GM19043 (cell line): ENCODE data around the gene LPCAT1.
"Not testable (repeated sequence)": the region's sequence is repeated elsewhere in the genome, so short reads cannot be mapped to it uniquely, and the experiment has no call there.

Experiments used
- ATAC-seq: cut with Tn5 transposase; IDR thresholded peaks from one replicate; pipeline ENCODE4 v1.9.1; 2021; ENCODE audit warnings: low read depth; ENCODE audit not compliant: unreplicated experiment

LPCAT1 gene

DNA sequence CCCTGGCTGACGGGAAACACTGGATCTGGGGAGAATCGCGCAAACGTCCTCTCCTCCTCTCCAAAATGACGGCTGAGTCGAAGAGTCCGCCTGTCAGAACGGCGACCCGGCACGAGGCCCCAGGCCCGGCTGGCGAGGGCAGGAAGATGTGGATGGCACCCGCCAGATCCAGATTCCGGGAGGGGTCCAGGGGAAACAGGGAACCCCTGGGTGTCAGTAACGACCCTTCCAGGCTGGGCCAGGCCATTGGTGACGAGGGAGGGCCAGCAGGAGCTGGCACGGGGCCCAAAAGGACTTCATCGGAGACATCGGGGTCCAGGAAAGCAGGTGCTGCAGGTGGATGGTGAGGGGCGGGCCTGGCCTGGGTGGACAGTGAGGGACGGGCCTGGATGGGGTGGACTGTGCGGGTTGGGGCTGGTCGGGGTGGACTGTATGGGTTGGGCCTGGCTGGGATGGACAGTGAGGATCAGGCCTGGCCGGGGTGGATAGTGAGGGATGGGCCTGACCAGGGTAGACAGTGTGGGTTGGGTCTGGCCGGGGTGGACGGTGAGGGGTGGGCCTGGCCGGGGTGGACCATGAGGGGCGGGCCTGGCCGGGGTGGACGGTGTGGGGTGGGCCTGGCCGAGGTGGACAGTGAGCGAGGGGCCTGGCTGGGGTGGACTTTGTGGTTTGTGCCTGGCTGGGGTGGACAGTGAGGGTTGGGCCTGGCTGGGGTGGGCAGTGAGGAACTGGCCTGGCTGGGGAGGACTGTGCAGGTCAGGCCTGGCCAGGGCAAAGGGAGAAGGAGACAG lies 92.5 kb downstream of the LPCAT1 start:
- ATAC-seq, result no peak

DNA sequence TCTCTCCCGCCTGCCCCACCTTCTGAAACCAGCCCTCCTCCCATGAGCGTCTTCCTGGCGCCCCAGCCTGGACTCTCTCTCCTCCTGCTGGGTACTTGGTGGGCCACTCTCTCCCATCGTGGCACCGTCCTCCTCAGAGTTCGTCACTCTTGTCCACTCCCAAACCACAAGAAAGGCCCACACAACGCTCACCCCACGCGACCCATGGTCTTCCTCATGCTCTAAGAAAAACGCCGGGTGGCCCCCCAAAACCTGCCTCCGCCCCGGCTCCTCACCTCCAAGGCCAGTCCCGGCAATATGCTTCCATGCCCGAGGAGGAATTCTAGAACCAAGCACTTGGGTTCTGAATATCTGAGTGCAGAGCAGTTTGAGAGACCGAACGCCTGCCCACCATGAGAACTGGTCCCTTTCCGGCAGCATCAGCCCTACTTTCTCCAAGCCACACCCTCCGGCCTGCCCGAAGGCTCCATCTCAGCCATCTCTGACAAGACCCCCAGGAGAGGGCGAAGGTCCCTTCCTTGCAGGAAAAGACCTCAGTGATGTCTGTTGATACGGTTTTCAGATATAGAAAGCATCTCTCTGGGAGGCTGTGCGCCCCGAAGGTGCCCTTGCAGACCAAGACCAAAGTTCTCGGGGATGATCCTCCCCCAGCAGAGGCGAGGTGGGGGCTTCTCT lies 93.5 kb downstream of the LPCAT1 start:
- ATAC-seq, result no peak

DNA sequence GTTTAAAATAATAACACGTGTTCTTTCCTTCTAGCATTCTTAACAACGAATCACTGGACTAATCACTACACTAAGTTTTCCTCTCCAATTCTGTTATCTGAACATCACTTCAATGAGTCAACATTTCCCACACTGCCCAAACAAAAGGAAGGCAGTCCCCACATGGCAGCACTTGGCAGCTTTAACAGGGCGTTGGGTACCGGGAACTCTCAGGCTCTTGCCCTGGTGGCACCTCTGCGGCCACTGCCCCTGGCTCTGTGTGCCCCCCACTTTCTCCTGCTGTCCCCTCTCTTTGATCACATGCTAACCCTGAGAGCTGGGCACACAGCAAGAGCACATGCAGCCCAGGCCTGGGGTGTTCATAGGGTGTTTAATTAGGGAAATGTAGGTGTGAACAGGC lies 94.3 kb downstream of the LPCAT1 start:
- no peak for ATAC-seq

DNA sequence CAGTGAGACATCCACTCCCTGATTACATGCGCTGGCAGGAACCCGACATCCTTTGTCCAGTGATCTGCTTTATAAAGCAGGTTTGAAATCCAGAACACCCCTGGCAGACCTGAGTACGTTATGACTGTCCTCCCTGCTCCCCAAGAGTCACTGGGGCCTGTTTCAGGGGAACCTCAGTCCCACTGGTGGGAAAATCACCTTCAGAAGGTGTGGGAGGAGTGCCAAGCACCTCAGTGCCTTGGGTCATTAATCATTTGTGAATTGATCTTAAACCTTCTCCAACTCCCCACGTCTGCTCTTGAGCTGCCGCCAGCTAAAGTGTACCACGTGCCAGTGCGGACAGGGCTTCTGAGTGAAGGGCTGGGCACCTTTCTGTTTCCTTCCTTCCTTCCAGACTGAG lies 94.7 kb downstream of the LPCAT1 start:
- ATAC-seq, result no peak

DNA sequence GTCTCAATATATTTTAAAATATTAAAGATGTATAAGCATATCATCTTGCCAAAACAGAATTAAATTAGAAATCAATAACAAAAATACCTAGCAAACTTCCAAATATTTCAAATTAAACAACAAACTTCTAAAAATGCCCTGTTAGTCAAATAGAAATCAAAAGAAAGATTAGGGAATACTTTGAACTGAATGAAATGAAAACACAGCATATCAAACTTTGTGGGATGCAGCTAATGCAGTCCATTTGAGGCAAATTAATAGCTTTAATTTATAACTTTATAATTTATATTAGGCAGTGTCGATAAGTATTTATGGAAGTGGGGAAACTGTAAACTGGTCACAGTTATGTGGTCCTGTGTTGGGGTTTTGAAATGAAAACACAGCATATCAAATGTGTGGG lies 95.7 kb downstream of the LPCAT1 start:
- ATAC-seq, result no peak

DNA sequence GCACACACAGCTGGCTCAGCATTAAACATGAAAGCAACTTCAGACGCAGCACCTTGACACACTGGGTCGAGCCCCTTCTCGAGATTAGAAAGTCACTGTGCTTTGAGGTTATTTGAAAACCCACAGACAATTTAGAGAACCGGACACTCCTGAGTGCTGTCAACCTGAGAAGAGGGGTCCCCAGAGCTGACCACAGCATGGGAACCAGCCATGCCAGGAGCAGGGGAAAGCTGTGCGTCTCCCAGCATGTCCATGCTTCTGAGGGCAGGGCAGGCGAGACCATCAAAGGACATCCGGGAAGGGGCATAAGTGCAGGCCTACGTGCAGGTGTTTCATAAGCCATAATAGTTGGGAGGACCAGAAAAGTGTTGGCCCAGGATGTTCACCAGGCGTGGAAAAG lies 99.0 kb downstream of the LPCAT1 start:
- ATAC-seq, result no peak

DNA sequence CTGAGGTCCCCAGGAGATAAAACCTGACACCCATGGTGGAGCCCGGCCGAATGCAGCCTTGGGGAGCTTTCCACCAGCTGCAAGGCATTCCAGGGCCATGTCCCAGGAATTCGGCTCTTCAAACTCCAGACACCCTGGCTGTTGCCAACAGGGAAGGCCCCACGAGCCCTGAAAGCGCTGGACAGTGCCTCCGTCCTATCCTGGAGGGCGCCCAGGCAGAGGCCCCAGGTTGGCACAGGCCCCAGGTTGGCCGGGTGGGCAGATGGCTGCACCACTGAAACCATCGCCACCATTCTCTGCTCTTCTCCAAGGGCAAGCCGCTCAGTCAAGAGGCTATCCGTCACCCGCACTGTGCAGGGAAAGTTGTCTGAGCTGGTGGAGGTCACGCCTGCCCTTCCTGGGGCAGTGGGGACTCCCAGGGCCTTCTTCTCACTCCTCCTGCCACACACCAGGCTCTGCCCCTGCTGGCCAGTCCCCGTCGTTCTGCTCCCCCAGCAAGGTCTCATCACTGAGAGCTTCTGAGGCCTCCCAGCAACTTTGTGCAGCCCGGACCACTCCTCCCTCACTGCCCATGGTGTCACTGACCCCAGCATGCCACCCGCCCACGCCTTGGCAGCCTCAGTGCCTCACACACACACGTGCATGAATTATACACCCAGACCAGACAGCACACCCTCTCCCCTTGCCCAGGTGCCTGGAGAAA lies 99.7 kb downstream of the LPCAT1 start:
- no peak for ATAC-seq

DNA sequence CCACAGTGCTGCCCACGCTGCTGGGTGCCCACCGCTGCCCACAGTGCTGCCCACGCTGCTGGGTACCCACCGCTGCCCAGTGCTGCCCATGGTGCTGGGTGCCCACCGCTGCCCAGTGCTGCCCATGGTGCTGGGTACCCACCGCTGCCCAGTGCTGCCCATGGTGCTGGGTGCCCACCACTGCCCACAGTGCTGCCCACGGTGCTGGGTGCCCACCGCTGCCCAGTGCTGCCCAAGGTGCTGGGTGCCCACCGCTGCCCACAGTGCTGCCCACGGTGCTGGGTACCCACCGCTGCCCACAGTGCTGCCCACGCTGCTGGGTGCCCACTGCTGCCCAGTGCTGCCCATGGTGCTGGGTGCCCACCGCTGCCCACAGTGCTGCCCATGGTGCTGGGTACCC lies 101.2 kb downstream of the LPCAT1 start:
- not testable (repeated sequence) for ATAC-seq

DNA sequence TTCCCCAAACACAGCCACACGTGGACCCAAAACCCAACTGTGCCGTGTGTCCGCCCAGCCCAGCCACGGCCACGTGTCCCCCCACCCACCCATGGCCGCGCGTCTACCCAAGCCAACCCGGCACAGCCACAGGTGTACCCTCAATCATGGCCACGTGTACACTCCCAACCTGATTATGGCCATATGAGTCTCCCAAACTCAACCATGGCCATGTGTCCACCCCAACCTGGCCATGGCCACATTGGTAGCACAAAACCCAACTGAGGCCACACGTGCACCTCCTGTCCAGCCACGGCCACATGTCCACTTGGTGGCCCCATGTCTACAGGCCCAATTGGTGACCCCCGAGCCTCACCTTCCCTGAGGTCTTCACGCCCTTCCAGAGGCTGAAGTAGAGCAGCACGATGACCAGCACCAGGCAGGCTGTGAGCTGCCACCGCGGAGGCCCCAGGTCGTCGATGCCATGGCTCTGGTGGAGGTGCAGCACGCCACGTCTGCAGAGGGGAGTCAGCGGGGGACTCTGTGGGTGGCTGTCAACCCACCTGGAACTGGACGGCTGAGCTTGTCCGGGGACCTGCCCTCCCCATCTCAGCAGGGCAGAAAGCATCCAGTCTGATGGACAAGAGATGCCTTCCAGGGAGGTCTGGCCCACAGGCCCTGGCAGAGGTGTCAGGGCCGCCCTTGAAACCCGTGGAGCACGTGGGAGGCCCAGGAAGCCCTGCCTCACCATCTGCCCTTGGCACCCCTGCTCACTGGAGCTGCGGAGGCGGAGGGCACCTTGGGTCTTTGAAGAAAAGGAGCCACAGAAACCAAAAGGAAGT lies 102.0 kb downstream of the LPCAT1 start:
- ATAC-seq, result no peak

DNA sequence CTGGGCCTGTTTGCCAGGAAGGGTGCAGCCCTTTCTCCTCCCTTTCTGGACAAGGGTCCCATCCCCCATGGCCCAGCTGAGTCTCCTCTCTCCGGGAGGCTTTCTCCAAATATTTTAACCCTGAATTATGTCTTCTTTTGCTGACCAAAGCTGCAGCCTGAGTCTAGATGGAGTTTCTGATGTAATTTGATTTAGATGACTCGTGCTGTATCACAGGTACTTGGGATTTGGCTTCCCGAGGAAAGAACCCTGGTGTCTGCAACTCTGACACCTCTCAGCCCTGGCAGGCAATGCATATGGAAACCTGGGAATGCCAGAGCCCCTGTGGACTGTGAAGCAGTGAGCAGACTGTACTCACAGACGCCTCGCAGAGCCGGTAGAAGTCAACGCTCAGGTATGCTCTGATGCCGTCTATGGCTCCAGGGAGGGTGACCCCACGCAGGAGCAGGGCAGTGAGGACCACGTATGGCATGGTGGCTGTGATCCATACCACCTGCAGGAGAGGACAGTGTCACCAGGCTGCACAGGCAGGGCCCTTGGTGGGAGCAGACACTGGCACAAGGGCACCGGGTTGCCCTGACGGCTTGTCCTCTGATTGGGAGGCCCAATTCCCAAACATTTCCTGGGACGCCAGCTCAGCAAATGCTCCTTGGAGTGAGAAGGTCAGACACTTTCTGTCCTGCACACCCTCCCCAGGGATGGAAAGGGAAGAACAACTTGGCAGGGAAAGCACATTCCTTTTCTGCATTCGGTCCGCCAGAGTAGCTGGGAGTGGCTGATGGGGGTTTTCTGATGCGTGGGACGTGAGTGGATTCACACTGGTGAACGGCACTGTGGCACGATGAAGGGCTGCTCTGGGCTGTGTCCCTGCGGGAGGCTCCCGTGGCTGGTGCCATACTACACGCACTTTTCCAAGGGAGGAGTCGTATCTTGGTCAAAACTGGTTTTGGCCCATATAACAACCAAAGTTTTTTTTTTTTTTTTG lies 103.3 kb downstream of the LPCAT1 start:
- ATAC-seq, result no peak

DNA sequence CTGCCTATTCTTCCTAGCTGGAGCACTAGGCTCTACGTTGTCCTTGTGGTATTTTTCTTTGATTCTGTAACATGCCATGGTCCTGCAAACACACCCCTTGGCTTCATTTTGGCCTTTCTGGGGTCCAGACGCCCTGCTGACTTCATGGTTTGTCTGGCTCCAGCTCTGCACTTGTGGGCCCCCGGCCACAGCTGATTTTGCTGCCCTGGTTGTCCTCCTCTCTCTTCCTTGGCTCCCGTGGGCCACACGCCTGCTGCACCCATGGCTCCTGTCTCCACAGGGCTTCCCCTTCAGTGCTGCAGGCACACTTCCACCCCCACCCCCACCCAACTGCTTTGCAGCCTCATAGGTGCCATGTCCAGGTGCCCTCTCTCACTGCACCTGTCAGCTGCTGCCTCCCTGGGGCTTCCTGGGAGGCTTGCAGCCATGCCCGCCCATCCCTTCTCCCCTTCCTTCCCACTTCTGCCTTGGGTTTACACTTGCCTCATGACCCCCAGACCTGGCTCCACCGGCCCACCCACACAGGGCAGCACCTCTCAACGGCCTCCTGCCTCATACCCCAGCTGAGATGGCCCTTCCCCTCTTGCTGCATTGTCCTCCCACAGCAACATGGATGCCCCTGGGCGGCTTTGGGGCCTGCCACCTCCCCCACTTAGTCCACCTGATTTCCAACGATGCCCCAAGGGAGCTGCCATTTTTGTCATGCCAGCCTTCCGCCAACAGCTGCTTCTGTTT lies 104.1 kb downstream of the LPCAT1 start:
- no peak for ATAC-seq

DNA sequence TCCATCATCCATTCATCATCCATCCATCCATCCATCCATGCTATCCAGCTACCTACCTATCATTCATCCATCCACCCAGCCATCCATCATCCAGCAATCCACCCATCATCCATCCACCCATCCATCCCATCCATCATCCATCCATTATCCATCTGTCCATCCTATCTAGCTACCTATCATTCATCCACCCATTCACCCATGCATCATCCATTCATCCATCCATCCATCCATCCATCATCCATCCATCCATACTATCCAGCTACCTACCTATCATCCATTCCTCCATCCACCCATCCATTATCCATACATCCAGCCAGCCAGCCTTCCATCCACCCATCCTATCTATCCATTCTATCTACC lies 104.9 kb downstream of the LPCAT1 start:
- no peak for ATAC-seq

DNA sequence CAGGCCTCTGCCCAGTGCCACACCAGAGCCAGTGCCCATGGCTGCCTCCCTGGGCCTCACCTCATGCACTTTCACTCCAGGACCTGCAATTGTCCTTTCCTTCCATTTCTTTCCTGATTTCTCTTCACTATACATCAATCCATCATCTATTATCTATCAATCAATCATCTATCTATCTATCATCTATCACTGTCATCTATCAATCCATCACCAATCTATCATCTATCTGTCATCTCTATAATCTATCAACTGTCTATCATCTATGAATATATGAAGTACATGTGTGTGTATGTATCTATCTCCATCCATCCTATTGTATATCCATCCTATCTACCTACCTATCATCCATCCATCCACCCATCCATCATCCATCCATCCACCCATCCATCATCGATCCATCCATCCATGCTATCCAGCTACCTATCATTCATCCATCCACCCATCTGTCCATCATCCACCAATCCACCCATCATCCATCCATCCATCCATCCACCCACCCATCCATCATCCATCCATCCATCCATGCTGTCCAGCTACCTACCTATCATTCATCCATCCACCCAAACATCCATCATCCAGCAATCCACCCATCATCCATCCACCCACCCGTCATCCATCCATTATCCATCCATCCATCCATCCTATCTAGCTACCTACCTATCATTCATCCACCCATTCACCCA lies 105.4 kb downstream of the LPCAT1 start:
- no peak for ATAC-seq

DNA sequence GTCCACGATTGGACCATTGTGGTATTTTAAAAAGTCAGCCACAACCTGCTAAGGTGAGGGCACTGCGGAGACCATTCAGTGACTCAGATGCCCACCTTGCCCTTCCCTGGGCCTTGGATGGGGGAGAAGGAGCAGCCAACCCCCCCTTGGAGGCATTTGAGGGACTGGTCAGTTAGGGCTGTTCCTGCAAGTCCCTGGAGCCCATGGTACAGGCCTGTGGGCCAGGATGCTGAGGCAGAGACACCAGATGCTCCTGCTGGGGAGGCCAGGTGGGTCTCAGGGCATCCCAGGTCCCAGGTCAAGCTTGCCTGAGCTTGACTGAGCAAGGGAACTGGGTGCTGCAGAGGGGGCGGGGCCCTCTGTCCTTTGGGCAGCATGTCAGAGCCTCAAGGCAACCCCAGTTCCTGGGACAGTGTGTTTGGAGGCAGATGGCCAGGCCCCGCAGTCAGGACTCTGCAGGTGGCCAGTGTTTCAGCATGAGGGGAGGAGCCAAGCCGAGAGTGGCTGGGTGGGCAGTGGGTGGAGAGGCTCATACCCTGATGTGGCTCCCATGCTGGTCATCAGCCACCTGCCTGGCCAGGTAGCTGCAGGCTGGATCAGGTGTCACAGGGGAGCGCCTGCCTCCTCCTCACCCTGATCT lies 106.1 kb downstream of the LPCAT1 start:
- no peak for ATAC-seq

DNA sequence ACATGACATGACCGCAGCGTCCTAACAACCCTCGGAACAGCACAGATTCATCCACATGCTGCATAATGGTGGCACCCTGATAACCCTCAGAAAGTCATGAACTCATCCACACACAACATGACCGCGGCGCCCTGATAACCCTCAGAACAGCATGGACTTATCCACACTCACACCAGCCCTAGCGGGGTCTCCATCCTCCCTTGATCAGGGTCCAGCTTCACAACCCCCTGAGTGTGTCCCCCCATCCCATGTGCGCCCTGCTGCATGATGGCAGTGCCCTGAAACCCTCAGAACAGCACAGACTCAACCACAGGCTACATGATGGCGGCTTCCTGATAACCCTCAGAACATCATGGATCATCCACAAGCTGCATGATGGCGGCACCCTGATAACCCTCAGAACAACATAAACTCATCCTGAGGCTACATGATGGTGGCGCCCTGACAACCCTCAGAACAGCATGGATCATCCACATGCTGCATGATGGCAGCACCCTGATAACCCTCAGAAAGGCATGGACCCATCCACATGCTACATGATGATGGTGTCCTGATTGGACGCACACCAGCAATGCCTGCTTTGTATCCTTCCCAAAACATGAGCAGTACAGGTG lies 106.8 kb downstream of the LPCAT1 start:
- no peak for ATAC-seq

DNA sequence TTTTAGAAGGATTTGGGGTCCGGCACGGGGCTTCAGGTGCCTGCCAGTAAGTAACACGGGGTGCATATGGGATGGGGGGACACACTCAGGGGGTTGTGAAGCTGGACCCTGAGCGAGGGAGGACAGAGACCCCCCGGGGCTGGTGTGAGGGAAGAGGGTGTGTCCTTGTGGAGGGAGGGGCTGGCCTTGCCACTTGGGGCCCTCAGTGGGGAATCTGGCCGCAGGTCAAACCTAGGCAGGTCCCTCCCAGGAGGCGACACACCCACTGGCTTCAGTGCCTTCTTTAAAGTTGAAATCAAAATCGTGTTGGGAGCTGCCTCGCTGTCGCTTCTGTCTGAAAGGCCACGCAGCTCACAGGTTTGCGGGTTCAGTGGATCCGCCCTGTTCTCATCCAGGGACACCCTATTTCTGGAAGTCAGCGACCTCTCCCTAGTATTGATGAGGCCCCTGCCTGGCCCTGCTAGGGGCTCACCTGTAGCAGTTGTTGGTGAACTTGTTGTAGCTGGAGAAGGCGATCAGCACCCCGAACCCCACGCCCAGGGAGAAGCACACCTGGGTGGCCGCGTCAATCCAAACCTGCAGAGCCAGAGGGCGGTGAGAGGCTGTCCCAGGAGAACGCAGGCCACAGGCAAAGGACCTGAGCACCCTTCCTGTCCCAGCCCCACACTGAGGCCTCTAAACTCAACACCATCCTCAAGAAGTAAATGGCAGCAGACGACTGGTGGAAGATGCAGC lies 108.0 kb downstream of the LPCAT1 start:
- ATAC-seq, result no peak

DNA sequence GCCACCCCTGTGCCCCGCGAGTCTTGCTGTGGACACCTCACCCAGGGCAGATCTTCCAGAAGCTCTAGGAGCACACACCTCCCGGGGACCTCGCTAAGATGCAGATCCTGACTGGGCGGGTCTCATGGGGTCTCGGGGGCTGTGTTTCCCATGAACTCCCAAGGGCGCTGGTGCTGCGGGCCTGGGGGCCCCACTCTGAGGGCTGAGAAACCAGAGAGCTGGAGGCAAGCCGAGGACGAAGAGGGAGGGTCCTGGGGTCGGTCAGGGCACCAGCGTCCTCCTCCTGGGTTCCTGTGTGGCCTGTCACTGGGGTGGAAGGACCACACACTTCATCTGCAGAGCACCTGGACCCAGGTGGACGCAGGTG lies 108.7 kb downstream of the LPCAT1 start:
- ATAC-seq, result no peak
